Activated naive CD4-positive, alpha-beta T cell treated with anti-CD3 and anti-CD28 coated beads, Interleukin-2, amount 10 ng/mL, durations not matched to agents 7 days and 5 days (primary cell): ENCODE measurements around the gene CMSS1.
"Not testable (repeated sequence)": the region's sequence is repeated elsewhere in the genome, so short reads cannot be mapped to it uniquely, and the experiment has no call there.

ENCODE experiments used
- CTCF ChIA-PET: fragments of 350-600 bp; sonication (Branson Sonifier 250); formaldehyde crosslinking; loops from one replicate; lab custom pipeline; 2021; ENCODE audit warnings: antibody characterized with exemption; lab: Charles Lee
- DNase-seq: peaks from one replicate; pipeline ENCODE4 v3.0.0-alpha.2; 2020
- H3K27ac Mint-ChIP-seq: one replicate; pipeline ENCODE4 v1.8.0; 2021; ENCODE audit warnings: mild to moderate bottlenecking, moderate library complexity, mixed read lengths
- H3K27me3 Mint-ChIP-seq: one replicate; pipeline ENCODE4 v1.8.0; 2021; ENCODE audit warnings: mild to moderate bottlenecking, mixed read lengths
- H3K36me3 Mint-ChIP-seq: one replicate; pipeline ENCODE4 v1.8.0; 2021; ENCODE audit warnings: mixed read lengths
- H3K4me1 Mint-ChIP-seq: one replicate; pipeline ENCODE4 v1.8.0; 2021; ENCODE audit warnings: mixed read lengths
- H3K4me3 Mint-ChIP-seq: one replicate; pipeline ENCODE4 v1.8.0; 2021; ENCODE audit warnings: mild to moderate bottlenecking, moderate library complexity, mixed read lengths
- H3K9me3 Mint-ChIP-seq: one replicate; pipeline ENCODE4 v1.8.0; 2021; ENCODE audit warnings: mixed read lengths

CMSS1 gene

DNA sequence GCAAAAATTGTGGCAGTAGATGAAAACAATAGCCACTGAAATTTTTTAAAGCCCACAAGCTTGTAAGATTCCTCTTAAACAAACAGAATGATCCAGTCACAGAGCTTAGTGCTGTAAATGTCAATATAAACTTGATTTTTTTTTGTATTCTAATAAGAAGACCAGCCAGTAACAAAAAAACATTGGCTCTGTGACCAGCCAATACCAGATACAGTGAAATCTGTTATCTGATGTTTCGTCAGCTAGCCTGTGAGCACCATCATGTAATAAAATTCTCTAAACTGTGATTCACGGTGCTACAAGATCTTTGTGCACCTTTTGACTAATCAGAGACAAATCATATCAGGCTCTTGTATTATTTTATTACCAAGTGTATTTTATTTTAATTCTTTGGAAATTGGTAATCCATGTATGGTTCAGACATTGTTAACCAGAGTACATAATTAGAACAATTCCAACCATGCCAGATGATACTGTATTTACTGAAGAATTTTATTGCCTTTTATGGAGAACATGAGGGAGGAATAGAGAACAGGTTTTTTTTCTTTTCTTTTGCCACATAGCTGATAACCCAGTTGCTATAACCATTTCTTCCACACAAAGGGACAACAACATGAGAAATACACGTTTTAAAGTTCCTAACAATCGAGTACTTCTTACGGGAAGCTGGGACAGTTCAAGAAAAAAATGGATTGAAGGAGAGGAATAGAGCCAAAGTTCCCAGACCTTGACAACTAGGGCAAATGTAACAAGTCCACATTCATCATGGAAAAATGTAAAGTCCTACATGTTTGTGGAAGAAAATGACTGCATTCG lies 224.7 kb downstream of the CMSS1 start:
- CTCF ChIA-PET = no interaction called here
- no peak overlapping the region for H3K27ac Mint-ChIP-seq

DNA sequence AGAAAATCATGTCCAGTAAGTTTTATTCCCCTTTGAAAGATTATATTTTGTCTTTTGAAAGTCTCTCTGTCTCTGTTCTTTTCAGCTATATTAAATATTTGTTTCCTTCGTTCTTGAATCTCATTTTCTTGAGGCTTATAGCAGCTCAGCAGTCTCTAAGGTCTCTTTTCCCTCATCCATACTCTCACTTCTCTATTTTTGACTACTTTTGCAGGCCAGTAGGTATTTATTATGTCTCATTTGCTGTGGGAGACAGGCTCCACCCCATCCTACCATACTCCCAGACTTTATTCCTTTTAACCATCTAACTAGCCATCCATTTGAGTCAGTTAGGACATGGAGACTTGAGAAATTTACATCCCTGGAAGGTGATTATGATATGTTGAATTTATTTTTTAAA lies 225.6 kb downstream of the CMSS1 start:
- CTCF ChIA-PET = no interaction called here
- Mint-ChIP-seq H3K9me3 (no peaks in the 10 kb centered on the region), H3K27me3 (no peaks in the 10 kb centered on the region), H3K4me1 (peaks cover 8% of the 10 kb centered on the region), H3K27ac (no peak overlapping the region), H3K4me3 (no peak overlapping the region), H3K36me3 (no peaks in the 10 kb centered on the region)
- no peak for DNase-seq

More for the DNA sequence above, 224.7 kb downstream of the CMSS1 start:
- H3K4me1 Mint-ChIP-seq = peaks cover 4% of the 10 kb centered on the region
- no peaks in the 10 kb centered on the region for H3K36me3 Mint-ChIP-seq
- H3K9me3 Mint-ChIP-seq = no peaks in the 10 kb centered on the region
- no peak for DNase-seq
- H3K4me3 Mint-ChIP-seq = no peak overlapping the region
- no peaks in the 10 kb centered on the region for H3K27me3 Mint-ChIP-seq

DNA sequence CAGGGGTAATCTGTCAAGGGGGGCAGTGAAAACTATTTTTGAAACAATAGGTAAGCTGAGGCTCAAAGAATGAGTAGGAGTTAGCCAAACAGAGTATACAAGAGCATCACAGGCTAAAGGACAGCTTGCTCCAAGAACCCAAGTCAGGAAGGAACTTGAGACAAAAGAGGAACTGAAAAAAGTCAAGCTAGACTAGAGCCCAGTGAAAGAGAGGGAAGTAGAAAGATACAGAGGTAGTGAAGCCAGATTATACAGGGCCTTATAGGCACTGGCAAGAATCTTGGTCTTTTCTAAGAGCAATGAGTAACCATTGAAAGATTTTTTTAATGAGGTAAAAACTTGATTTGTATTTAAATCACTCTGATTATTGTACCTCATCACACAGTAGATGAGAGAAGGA lies 226.7 kb downstream of the CMSS1 start:
- Mint-ChIP-seq H3K4me3 (no peak overlapping the region), H3K36me3 (no peaks in the 10 kb centered on the region), H3K27ac (no peak overlapping the region), H3K27me3 (no peaks in the 10 kb centered on the region), H3K4me1 (peaks cover 8% of the 10 kb centered on the region), H3K9me3 (no peaks in the 10 kb centered on the region)
- CTCF ChIA-PET = interaction anchor here (1.1 kb wide), 2 partner anchors 24 to 212 kb away, joined by 4 read pairs; no protein-coding TSS in a partner anchor
- DNase-seq = no peak

DNA sequence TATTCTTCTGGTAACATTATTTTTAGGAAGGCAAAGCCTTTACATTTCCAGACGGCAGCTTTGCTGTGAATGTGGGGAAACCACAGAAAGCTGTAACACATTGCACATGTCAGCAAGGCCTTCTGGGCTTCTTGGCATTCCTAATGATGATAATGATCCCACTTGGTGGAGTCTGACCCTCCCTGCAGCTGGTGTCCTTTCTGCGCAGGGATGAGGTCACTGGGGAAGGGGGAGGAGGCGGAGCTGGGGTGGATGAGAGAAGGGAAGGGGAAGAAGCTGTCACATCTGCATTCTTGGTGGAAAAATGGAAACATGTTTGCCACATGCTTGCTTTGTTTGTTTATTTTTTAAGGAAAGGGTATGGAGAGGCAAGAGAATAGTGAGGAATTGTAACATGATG lies 228.0 kb downstream of the CMSS1 start:
- Mint-ChIP-seq H3K4me3 (no peak overlapping the region), H3K9me3 (no peaks in the 10 kb centered on the region), H3K4me1 (peaks cover 8% of the 10 kb centered on the region), H3K36me3 (no peaks in the 10 kb centered on the region), H3K27me3 (no peaks in the 10 kb centered on the region), H3K27ac (no peak overlapping the region)
- no peak for DNase-seq
- CTCF ChIA-PET = interaction anchor here (1.1 kb wide), 1 partner anchor 23 kb away, joined by 4 read pairs; no protein-coding TSS in a partner anchor

DNA sequence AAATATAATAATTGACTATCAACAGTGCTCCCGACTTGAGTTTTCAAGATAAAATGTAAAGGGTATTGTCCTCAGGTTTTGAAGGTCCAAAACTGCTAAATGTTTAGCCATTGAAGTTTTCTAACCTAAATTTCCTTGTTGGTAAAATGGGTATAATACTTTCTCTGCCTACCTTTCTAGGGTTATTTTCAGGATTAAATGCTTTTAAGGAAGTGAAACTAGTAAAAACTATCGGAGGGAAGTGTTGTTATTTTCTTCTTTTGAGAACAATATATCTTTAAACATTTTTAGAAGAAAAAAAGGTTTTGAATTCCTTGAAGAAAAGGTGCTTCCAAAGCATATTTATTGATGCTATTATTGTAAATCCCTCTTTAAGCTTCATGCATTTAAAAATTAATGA lies 229.3 kb downstream of the CMSS1 start:
- peaks cover 8% of the 10 kb centered on the region for H3K4me1 Mint-ChIP-seq
- no peaks in the 10 kb centered on the region for H3K9me3 Mint-ChIP-seq
- CTCF ChIA-PET = interaction anchor here (1.7 kb wide), 1 partner anchor 22 kb away, joined by 6 read pairs; no protein-coding TSS in a partner anchor
- no peak overlapping the region for H3K27ac Mint-ChIP-seq
- no peak overlapping the region for H3K4me3 Mint-ChIP-seq
- no peaks in the 10 kb centered on the region for H3K36me3 Mint-ChIP-seq
- no peak for DNase-seq
- H3K27me3 Mint-ChIP-seq = no peaks in the 10 kb centered on the region

DNA sequence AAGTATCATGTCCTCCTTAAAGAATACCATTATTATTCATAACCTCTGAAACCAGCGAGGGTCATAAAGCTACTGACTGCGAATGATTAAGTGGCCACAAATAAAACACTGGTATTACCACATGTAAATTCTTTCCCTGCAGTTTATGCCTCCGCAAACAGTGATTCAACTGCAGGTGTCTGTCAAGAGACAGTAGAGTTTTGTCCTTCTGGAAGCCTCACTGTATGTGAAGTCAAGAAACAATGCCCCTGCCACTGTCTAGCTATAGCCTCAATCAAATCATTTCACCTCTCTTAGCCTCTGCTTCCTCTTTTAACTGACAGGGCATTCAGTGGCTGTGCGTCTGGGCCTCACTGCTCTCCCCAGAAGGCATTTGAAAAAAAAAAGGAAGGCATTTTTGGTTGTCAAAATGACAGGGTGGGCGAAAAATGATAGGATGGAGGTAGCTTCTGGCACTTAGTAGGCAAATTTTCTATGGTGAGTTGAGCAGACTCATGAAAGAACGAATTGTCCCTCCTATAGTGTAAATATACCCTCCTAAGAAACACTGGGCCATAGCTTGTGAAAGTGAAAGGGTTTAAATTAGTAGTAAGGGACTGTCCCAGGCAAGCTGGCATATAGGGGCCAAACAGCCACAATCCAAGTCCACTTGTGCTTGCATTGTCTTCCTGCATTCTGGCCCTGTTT lies 229.9 kb downstream of the CMSS1 start:
- CTCF ChIA-PET = interaction anchor here (0.6 to 1.7 kb wide), 6 partner anchors 8 to 216 kb away, joined by 3 to 6 read pairs (median 3); no protein-coding TSS in a partner anchor
- DNase-seq = no peak
- peaks cover 8% of the 10 kb centered on the region for H3K4me1 Mint-ChIP-seq
- no peak overlapping the region for H3K4me3 Mint-ChIP-seq
- H3K27me3 Mint-ChIP-seq = no peaks in the 10 kb centered on the region
- no peak overlapping the region for H3K27ac Mint-ChIP-seq
- H3K9me3 Mint-ChIP-seq = no peaks in the 10 kb centered on the region
- H3K36me3 Mint-ChIP-seq = no peaks in the 10 kb centered on the region

DNA sequence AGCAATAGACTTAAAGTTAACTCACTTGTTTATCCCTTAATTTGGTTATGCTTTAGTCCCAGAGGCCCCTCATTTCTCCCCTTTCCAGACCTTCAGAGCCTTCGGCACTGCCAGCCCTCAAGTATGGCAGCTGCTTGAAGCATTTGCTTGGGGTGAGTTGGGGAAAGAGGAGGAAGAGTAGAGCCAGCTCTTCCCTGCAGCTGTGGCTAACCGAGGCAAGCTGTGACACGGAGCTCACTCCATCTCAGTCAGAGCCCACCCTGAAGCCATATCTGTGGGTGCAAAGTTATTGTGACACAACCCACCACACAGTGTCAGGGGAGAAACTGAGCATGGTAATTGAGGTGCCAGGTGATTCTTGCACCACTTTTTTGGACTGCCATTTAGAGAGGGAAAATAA lies 230.6 kb downstream of the CMSS1 start:
- no peak for DNase-seq
- Mint-ChIP-seq H3K4me1 (peaks cover 8% of the 10 kb centered on the region), H3K27ac (no peak overlapping the region), H3K36me3 (no peaks in the 10 kb centered on the region), H3K27me3 (no peaks in the 10 kb centered on the region), H3K9me3 (no peaks in the 10 kb centered on the region), H3K4me3 (no peak overlapping the region)
- CTCF ChIA-PET = interaction anchor here (0.6 to 1.7 kb wide), 4 partner anchors 9 to 217 kb away, joined by 3 to 6 read pairs (median 4); no protein-coding TSS in a partner anchor

DNA sequence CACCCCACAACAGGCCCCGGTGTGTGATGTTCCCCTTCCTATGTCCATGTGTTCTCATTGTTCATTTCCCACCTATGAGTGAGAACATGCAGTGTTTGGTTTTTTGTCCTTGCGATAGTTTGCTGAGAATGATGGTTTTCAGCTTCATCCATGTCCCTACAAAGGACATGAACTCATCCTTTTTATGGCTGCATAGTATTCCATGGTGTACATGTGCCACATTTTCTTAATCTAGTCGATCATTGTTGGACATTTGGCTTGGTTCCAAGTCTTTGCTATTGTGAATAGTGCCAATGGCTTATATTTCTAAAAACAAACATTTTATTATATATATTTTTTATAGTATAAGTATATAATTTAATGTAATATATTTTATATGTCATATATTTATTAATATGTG lies 233.9 kb downstream of the CMSS1 start:
- CTCF ChIA-PET, H3K27ac Mint-ChIP-seq, H3K4me1 Mint-ChIP-seq, DNase-seq, H3K4me3 Mint-ChIP-seq, H3K9me3 Mint-ChIP-seq, H3K36me3 Mint-ChIP-seq, H3K27me3 Mint-ChIP-seq: not testable (repeated sequence)

DNA sequence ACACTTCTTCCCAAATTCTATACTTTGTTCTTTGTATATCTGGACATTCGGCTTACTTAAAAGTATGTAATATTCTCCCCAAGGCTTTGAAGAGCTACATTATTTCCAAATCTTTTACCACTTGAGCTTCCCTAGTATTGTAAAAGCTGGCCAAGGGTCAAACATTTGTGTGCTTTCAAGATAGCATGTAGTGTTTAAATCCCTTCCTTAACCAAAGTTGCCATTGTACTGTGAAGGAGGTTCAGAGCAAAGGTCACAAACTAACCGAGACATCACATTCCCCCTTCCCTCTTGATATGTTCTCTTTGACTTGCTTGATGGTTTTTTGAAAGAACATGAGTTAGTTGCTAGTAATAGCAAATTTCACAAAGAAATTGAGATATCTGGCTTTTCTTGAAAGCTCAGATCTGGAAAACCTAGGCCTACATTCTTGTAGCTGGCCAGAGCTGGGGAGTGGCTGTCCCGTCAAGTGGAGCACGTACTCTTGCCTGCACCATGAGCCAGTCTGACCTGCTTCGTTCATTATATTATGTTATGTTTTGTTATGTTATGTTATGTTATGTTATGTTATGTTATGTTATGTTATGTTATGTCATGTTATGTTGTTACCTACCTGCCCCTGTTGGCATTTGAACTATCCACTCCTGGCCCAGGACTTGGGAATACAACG lies 236.4 kb downstream of the CMSS1 start:
- Mint-ChIP-seq H3K27ac (no peak overlapping the region), H3K27me3 (no peaks in the 10 kb centered on the region), H3K4me3 (no peak overlapping the region), H3K9me3 (no peaks in the 10 kb centered on the region), H3K4me1 (no peaks in the 10 kb centered on the region), H3K36me3 (no peaks in the 10 kb centered on the region)
- CTCF ChIA-PET = no interaction called here
- no peak for DNase-seq

DNA sequence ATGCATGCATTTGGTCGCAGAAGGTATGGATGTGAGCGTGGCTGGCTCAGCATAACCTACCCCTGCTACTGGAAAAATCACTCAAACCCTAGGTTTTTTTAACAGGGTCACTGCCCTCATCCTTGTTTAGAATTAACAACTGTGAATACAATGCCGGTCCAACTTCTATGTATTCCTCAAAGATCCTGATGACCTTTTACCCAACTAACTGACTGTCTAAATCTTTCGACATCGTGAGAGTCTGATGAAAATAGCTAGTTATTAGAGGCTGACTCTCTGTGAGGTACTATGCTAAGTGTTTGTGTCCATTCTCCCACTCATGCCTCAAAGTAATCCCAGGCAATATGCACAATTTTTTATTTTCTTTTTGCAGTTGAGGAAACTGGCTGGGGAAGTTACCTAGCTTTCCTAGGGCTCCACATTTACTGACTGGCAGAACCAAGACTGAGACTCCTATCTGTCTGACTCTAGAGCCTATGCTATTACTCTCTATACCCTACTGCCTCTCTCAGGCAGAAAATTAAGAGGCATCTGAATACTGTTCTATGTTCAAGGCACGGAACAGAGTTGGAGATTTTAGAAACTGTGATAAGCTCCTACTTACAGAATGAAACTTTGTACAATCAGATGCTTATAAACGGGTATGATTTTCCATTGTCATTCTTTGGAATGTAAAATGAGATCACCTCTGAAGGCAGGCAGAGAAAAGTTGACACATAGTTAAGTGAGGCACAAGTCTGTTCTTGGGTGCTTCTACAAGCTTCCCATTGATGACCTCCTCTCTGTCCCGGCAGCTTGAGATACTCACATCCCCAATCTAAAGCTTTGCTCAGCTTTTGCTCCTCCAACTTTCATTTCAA lies 240.3 kb downstream of the CMSS1 start:
- DNase-seq = no peak
- CTCF ChIA-PET = interaction anchor here (0.9 to 3.4 kb wide), 3 partner anchors 8 to 11 kb away, joined by 3 to 15 read pairs (median 4); no protein-coding TSS in a partner anchor
- H3K36me3 Mint-ChIP-seq = no peaks in the 10 kb centered on the region
- no peaks in the 10 kb centered on the region for H3K9me3 Mint-ChIP-seq
- no peaks in the 10 kb centered on the region for H3K27me3 Mint-ChIP-seq
- no peak overlapping the region for H3K4me3 Mint-ChIP-seq
- H3K4me1 Mint-ChIP-seq = peaks cover 11% of the 10 kb centered on the region
- H3K27ac Mint-ChIP-seq = no peak overlapping the region

DNA sequence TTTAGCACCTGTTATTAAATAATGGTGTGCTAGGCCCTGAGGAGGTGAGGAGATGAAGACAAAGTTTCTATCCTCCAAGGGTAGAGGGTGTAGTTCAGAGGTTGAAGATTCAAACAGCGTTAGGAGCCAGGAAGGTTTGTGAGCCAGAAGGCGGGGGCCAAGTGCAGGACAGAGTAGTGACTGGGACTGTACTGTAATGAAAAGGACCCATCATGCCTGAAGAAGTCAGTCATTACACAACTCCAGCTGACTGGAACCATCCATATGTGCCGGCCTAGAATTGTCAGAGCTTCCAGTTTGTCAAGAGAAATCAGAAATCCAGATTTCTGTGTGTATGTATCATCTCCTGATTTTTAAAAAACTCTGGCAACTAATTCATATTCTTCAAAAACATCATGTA lies 241.8 kb downstream of the CMSS1 start:
- no peak overlapping the region for H3K27ac Mint-ChIP-seq
- no peaks in the 10 kb centered on the region for H3K9me3 Mint-ChIP-seq
- no peak for DNase-seq
- no peak overlapping the region for H3K4me3 Mint-ChIP-seq
- peaks cover 18% of the 10 kb centered on the region for H3K4me1 Mint-ChIP-seq
- H3K36me3 Mint-ChIP-seq = no peaks in the 10 kb centered on the region
- CTCF ChIA-PET = interaction anchor here (3.4 kb wide), 1 partner anchor 9 kb away, joined by 15 read pairs; no protein-coding TSS in a partner anchor
- H3K27me3 Mint-ChIP-seq = no peaks in the 10 kb centered on the region

DNA sequence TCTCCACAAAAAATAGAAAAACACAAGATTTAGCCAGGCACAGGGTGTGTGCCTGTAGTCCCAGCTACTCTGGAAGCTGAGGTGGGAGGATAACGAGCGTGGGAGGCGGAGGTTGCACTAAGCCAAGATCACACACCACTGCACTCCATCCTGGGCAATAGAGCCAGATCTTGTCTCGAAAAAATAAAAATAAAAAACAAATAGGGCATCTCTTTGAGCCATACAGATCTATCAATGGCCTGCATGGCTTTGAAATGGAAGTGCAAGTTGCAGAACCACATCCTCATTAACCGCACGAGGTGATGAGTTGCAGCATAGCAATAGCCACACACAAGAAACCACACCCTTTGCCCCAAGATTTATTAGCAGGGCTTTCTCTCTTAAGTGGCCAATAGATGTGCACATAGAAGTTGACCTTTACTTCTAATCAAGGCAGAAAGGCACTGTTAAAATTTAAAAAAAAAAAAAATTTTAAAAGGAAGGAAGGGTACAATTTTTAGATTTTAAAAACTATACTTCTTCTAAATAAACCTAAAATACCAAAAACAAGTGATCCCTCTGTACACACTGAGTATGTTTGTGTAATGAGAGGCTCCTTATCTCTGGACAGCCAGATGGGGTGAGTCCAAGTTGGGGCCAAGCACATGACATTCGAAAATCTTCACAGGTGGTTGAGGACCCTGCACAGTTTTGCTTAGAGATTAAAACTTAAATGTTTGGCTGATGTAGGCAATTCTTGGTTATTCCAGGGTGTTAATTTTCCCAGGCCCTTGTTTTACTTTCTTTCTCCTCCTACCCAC lies 243.2 kb downstream of the CMSS1 start:
- Mint-ChIP-seq H3K4me3 (no peak overlapping the region), H3K27ac (no peak overlapping the region), H3K9me3 (no peaks in the 10 kb centered on the region), H3K36me3 (no peaks in the 10 kb centered on the region), H3K4me1 (peaks cover 18% of the 10 kb centered on the region), H3K27me3 (no peaks in the 10 kb centered on the region)
- CTCF ChIA-PET = interaction anchor here (0.6 to 3.4 kb wide), 2 partner anchors 8 to 229 kb away, joined by 3 to 15 read pairs; no protein-coding TSS in a partner anchor
- DNase-seq = no peak

DNA sequence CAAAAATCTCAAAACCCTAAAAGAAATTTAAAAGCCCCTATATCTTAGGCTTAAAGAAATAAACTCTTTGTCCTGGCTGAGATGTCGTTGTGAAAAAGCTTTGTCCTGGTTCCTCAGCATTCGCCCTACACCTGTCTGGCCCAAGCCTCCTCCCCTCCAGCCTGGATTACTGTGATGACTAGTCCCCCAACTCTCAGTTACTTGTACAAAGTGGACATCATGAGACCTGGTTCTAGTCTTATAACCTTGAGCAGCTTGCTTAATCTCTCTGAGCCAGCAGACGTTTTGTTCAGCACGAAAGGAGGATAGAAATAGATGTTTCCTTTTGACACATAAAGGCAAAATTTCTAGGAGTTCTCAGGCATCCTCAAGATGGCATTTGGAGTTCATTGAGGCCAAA lies 245.0 kb downstream of the CMSS1 start:
- CTCF ChIA-PET = interaction anchor here (0.8 to 1.3 kb wide), 2 partner anchors 191 to 213 kb away, joined by 4 read pairs; no protein-coding TSS in a partner anchor
- no peaks in the 10 kb centered on the region for H3K27me3 Mint-ChIP-seq
- no peak for DNase-seq
- H3K9me3 Mint-ChIP-seq = no peaks in the 10 kb centered on the region
- peaks cover 18% of the 10 kb centered on the region for H3K4me1 Mint-ChIP-seq
- H3K27ac Mint-ChIP-seq = no peak overlapping the region
- H3K36me3 Mint-ChIP-seq = no peaks in the 10 kb centered on the region
- no peak overlapping the region for H3K4me3 Mint-ChIP-seq
